ENCODE data around the gene ZNF516. TPM values are rescaled to one million over a fixed set of nuclear protein-coding genes. Genes with fewer than 3 reads are reported as not detected.

ZNF516 gene
- total and polyA plus RNA-seq, 2 experiments from 2014 or later = 17.0 to 78.6 TPM

DNA sequence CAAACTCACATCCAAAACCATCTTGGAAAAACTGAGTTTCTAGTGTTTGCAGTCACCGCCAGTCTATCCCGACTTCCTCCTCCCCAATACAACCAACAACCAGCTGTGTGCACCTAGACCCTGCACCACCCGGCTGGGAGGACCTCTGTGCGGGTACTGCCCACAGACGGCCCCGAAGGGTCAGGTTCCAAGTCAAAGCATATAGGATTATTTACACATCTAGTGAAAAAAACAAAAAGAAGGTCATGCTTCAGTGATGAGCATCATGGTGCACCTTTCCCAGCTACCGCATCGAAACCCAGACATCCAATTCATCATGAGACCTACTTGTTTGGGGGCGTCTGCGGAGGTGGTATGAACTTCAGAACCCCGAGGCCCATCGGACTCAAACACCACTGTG, 124.8 kb downstream of the ZNF516 start:
- no peaks in the 10 kb centered on the region for H3K4me1 ChIP-seq (ENCODE audit: low read depth)

DNA sequence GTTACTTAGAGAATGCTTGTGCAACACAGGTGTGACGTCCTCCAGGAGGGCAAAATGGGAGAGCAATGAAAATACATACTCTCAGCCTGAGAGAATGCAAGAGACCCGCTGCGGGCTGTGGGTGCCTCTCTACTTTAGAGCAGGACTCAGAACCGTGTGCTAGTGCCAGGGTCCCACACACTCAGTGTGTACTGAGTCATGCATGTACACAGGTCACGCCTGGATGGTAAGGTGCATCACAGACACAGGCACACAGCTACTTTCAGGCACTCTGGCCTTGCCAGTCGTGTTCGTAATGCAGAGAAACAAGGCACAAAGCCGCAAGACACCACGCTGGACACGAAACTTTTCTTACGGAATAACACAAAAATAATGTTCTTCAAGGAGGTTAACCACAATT, 125.3 kb downstream of the ZNF516 start:
- TF ChIP-seq, protein P1, sequence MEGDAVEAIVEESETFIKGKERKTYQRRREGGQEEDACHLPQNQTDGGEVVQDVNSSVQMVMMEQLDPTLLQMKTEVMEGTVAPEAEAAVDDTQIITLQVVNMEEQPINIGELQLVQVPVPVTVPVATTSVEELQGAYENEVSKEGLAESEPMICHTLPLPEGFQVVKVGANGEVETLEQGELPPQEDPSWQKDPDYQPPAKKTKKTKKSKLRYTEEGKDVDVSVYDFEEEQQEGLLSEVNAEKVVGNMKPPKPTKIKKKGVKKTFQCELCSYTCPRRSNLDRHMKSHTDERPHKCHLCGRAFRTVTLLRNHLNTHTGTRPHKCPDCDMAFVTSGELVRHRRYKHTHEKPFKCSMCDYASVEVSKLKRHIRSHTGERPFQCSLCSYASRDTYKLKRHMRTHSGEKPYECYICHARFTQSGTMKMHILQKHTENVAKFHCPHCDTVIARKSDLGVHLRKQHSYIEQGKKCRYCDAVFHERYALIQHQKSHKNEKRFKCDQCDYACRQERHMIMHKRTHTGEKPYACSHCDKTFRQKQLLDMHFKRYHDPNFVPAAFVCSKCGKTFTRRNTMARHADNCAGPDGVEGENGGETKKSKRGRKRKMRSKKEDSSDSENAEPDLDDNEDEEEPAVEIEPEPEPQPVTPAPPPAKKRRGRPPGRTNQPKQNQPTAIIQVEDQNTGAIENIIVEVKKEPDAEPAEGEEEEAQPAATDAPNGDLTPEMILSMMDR (IDR thresholded peaks at IDR 0.05; ENCODE audit: low read depth, low read length) = no peak

More for the DNA sequence above, 124.8 kb downstream of the ZNF516 start:
- Histone ChIP-seq H3K27ac (no peak overlapping the region), H3K9me3 (ENCODE audit: low read depth) (no peaks in the 10 kb centered on the region), H3K4me3 (no peak overlapping the region), H3K27me3 (no peaks in the 10 kb centered on the region), H3K36me3 (peaks cover 12% of the 10 kb centered on the region)
- TF ChIP-seq, protein P1 (IDR thresholded peaks at IDR 0.05; ENCODE audit: low read depth, low read length) = no peak
- no peak for DNase-seq (ENCODE audit: low read depth in 1 of 2, low spot score in 1 of 2)

DNA sequence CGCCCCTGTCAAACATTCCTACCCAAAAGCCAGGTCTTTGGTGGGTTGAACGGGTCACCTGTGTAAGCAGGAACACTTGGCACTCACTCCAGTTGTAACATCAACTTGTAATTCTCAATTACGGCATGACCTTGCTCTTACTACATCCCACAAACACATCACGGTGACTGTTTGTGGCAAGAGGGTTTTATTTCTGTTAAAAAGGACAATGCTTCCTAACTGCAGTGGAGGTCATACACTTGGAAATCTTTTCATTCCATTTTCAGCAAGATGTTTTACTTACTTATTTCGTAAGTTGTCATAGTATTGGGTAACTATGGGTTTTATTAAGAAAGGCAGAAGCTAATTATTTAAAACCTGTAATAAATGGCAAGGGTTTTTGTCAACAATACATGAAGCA, 126.1 kb downstream of the ZNF516 start:
- H3K4me3 ChIP-seq = no peak overlapping the region
- H3K4me1 ChIP-seq (ENCODE audit: low read depth) = no peaks in the 10 kb centered on the region
- peak in 1 of 2 donors; percentile 10 for DNase-seq (ENCODE audit: low read depth in 1 of 2, low spot score in 1 of 2)
- H3K27me3 ChIP-seq = no peaks in the 10 kb centered on the region
- TF ChIP-seq, protein P1 (IDR thresholded peaks at IDR 0.05; ENCODE audit: low read depth, low read length) = no peak
- H3K27ac ChIP-seq = no peak overlapping the region
- peaks cover 12% of the 10 kb centered on the region for H3K36me3 ChIP-seq
- H3K9me3 ChIP-seq (ENCODE audit: low read depth) = no peaks in the 10 kb centered on the region

More for the DNA sequence above, 125.3 kb downstream of the ZNF516 start:
- Histone ChIP-seq H3K36me3 (peaks cover 12% of the 10 kb centered on the region), H3K4me1 (ENCODE audit: low read depth) (no peaks in the 10 kb centered on the region), H3K27me3 (no peaks in the 10 kb centered on the region), H3K27ac (no peak overlapping the region), H3K9me3 (ENCODE audit: low read depth) (no peaks in the 10 kb centered on the region), H3K4me3 (no peak overlapping the region)
- DNase-seq (ENCODE audit: low read depth in 1 of 2, low spot score in 1 of 2) = no peak

DNA sequence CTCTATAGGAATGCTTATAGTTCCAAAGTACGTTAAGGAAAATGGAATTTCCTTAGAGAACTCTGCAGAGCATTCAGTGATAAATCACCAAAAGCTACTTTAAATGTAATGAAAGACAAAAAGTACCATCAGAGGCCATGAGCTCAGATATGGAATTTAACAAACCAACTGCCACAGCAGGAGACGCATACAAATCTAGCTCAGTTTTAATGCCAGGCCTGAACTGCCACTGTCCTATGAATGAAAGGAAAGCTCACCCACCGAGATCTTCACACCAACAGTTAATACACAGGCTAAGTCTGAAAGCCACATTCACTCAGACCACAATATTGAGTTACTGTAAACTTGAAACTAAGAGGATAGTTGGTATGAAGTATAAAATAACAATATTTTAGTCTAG, 126.8 kb downstream of the ZNF516 start:
- no peak for DNase-seq (ENCODE audit: low read depth in 1 of 2, low spot score in 1 of 2)
- H3K9me3 ChIP-seq (ENCODE audit: low read depth) = no peaks in the 10 kb centered on the region
- no peak overlapping the region for H3K4me3 ChIP-seq
- H3K4me1 ChIP-seq (ENCODE audit: low read depth) = no peaks in the 10 kb centered on the region
- TF ChIP-seq, protein P1 (IDR thresholded peaks at IDR 0.05; ENCODE audit: low read depth, low read length) = no peak
- no peaks in the 10 kb centered on the region for H3K27me3 ChIP-seq
- H3K36me3 ChIP-seq = peaks cover 12% of the 10 kb centered on the region
- no peak overlapping the region for H3K27ac ChIP-seq

DNA sequence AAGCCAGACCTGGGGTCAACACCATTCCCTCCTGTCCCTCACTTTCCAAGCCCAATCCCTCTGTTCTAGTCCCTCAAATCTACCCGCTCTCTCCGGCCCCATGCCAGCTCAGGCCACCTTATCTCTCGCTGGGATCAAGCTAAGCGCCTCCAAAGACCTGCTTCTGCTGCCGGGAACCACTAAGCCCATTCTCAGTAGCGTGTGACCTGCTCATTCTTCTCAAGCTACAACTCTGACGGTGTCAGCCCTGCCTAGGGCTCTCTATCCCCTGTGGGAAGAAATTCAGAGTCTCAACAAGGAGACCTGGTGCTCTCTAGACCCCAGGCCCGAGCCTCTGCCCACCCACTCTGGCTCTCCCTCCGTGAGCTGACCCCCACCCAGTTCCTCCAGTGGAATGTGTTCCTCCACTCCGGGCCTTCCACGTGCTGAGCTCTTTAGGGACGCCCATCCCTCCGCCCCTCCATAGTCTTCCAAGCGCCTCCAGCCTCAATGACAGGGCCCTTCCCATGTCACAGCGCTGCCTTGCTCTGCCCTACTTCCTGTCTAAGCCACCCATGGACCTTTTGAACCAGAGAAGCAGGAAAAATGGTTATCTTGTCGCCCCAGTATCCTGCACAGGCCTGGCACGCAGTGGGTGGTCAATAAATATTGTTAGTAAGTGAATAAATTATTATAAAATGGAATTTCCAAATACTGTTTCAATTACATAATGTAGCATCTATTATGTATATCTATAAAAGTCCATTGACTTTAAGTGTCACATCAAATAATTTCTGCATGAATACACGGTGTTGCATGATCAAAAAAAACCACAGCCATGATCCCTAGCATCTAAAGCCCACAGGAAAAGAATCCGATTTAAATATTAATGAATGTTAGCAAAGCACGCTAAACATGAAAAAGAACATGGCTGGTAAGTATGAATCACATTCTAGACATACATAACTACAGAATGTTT, 127.6 kb downstream of the ZNF516 start:
- TF ChIP-seq, protein P1 (IDR thresholded peaks at IDR 0.05; ENCODE audit: low read depth, low read length) = no peak
- Histone ChIP-seq H3K9me3 (ENCODE audit: low read depth) (no peaks in the 10 kb centered on the region), H3K4me1 (ENCODE audit: low read depth) (no peaks in the 10 kb centered on the region), H3K4me3 (no peak overlapping the region), H3K27ac (no peak overlapping the region), H3K27me3 (no peaks in the 10 kb centered on the region), H3K36me3 (peaks cover 12% of the 10 kb centered on the region)
- no peak for DNase-seq (ENCODE audit: low read depth in 1 of 2, low spot score in 1 of 2)
